HG02798 (cell line): ENCODE results near the gene RAB9A.

Experiments
- ATAC-seq: cut with Tn5 transposase; IDR thresholded peaks from one replicate; pipeline ENCODE4 v1.9.1; 2021; ENCODE audit warnings: mild to moderate bottlenecking; ENCODE audit not compliant: unreplicated experiment, poor library complexity

Gene RAB9A

DNA sequence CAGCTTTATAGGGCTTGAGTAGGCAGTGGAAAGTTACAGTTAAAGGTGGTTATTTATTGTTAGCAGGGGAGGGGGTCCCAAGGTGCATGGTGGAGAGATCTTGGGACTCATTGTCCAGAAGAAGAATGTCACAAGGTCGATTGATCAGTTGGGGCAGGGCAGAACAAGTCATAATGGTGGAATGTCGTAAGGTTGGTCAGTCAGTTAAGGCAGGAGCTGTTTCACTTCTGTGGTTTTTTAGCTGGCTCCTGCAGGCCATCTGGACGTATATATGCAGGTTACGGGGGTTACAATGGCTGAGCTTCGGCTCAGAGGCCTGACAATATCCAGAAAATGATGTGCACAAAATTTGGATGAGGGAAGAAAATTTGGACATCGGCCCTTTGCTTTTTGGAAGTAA lies 52.8 kb downstream of the RAB9A start:
- ATAC-seq, result no peak

DNA sequence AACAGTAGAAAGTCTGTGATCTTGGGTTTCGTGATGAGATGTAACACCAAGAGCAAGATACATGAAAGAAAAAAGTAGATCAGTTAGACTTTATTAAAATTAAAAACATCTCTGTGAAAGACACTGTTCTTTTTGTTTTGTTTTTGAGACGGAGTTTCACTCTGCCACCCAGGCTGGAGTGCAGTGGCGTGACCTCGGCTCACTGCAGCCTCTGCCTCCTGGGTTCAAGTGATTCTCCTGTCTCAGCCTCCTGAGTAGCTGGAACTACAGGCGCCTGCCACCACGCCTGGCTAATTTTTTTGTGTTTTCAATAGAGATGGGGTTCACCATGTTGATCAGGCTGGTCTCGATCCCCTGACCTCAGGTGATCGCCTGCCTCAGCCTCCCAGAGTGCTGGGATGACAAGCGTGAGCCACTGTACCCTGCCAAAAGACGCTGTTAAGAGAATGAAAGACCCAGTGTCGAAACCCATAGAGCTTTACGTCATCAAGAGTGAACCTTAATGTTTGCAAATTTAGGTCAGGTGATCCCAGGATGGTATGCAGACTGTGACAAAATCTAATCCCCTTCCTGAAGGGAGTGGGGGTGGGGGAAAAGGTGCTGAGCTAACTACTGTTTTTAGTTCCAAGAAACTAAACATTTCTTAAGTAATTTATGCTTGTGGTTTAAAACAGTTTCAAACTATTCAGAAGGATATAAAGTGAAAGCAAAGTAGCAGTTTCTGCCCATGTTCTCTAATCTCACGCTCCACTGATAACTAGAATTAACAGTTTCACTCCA lies 53.7 kb downstream of the RAB9A start:
- ATAC-seq, result peak; percentile 94

DNA sequence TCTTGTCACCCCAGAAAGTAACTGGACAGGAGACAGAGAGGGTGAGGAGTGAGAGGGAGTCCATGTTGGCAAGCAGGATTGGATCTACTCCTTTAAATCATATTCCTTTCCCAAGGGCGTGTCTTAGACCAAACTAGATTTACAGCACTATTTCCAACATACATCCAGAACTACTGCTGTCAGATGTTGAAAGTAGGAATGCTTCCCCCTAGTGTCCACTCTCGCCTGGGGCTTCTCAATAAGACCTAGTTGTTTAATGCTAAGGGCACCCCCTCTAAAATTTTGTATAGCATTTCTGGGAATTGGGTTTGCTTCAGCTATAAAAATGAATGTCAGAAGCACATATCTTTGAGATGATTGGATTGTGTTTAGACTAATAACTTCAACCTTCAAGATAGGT lies 58.9 kb downstream of the RAB9A start:
- no peak for ATAC-seq

DNA sequence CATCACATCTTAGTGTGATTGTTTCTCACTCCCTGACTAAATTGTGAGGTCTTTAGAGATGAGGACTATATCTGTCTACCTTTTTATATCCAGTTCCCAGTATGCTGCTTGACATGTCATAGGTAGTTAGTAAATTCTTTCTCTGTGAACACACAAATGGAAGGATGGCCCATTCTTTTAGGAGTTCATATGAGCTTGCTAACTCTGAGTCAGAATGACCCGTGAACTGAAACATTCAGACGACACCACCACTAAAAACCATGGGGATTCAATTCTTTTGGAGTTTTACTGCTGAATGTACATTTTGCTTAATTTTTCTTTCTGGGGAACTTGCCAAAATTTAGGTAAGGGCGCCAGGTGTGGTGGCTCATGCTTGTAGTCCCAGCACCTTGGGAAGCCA lies 59.6 kb downstream of the RAB9A start:
- no peak for ATAC-seq

DNA sequence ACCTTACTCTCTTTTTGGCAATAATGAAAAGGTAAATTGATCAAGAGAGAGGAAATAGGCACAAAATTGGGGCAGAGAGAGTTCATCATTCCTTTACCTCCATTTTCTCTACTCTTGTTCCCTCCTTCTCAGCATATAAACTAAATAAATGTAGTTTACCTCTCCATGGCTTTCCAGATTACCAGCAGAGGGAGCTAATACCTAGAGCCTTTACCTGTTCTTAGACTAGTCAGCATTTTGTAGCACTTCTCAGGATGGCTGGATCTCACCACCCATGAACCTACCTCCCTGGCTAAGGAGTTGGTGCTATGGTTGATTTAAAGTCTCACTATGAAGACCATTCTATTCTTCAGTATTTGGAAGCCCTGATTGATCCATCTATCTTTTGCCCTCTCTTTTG lies 61.3 kb downstream of the RAB9A start:
- ATAC-seq, result no peak

DNA sequence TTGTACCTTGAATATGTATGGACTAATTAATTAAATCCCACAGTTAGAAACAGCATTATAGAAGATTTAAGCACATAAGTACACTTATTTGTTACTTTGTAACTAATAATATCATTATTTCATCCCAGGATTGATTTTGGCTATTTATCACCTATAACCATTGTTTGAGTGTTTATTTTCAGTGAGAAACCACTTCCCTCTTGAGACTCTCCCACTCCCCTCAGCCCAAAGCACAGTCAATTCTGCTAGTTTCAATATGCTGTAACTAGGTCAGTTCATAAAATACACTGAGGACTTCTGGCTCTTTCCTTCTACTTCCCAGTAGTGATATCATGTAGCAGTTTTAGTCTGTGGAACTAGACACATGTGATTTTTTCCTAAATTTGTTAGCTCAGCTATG lies 61.9 kb downstream of the RAB9A start:
- ATAC-seq, result no peak

DNA sequence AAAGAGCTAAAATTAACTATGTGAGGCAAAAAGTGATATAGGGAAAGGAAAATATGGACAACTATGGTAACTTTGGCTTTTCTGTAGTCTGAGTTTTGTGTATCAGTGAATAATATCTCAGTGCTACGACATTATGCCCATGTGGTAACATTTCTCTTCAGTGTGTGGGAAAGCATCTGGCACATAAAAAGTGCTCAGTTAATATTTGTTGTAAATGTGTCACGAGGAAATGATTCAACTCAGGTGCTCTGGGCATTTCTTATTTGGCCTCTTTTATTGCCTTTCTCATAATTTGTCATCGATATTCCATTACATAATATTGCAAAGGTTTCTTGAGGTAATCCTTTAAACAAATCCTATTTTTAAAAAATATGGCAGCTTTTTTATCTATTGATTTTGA lies 63.2 kb downstream of the RAB9A start:
- ATAC-seq, result no peak

DNA sequence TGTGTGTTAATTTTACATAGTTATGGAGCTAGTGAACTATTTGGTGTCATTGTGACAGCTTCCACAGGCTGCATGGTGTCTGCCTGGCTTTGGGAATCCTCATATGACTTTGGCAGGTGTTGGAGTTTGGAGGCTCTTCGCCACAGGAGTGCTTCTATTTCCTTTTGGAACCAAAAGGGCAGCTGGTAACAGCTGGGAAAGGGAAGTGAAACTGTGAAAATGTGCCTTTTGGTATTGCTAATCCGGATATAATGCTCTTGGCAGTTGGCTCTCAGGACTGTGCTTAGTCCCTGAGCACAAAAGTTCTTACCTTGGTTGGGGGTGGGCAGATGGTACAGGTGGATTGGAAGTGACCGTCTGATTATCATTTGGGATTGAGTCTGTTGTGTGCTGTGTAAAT lies 63.7 kb downstream of the RAB9A start:
- peak; percentile 68 for ATAC-seq

DNA sequence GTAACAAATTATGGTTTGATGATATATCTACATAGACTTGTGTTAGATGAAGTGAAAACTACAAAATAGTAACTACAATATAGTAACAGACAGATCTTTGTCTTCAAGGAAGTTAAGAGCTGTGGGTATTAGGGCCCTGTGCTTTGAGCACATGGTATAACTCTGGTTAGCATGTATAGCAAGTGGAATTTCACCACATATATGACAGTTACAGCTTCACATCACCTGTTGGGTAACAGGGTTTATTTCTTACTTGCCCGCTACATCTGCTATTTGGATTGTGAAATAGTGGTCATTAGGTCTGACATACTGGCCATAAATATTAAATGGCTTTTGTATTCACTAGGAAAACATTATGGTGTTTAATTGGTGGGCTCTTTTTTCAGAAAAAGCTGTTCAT lies 65.8 kb downstream of the RAB9A start:
- no peak for ATAC-seq

DNA sequence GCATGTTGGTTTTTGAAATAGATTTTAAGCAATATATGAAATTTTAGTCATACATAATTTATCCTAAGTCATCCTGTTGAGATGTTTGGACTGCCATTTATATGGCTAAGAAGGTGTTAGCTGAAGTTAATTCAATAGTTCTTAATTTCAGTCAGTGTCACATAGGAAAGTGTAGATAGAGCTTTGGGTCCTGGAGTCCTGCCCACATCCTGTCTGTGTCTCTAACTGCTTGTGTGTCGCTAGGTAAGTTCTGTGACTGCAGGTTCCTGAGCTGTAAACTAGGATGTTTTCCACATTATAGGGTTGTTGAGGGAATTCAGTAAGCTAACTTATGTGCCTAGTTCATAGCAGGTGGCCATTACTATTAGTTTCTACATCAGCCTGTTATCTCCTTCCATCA lies 66.3 kb downstream of the RAB9A start:
- no peak for ATAC-seq

DNA sequence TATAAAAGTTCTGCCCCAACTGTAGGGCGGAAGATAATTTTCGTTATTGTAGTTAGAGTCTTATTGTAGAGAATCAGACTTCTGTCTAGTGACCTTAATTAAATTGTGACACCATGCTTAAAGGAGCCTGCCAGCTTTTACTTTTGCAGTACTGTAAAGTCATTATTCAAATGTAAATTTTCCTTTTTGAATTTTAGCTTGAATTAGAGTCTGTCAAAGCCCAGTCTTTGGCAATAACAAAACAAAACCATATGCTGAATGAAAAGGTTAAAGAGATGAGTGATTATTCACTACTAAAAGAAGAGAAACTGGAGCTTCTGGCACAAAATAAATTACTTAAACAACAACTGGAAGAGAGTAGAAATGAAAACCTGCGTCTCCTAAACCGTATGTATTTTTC lies 67.5 kb downstream of the RAB9A start:
- no peak for ATAC-seq

DNA sequence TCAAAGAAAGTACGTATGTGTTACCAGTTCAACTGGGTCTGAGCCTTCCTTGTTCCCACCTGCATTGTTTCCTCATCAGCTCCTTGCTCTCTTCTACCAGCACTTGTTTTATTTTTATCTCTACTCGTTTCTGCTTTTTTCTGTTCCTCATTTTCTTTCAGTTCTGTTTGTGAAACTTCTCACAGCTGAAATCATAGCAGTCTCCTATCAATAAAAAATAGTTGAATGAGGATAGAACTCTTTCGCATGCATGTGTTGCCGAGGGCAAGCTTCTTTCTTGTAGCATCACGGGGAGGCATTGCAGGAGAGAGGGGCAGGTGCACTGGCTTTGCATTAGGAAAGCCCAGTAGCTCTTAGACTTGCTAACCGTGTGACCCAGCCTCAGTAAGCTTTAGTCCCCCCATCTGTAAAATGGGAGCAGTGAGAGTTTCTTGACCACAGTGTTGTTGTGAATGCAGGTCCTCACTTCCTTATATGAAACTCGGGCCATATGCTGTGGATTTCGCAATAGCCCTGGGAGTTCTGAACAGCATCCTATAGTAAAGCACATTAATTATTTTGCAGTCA lies 70.3 kb downstream of the RAB9A start:
- peak; percentile 72 for ATAC-seq
